ENCODE data around the gene PIGO. TPM values are rescaled to one million over a fixed set of nuclear protein-coding genes. Genes with fewer than 3 reads are reported as not detected.
A peak's percentile ranks its signal among the peaks of the same experiment; 100 is the strongest.

PIGO gene
- total and polyA plus RNA-seq, 5 donors from 2014 or later = 18.3 to 31.5 (median 22.4) TPM

- ATAC-seq (ENCODE audit: low read depth in 2 of 2) = no peak
- Histone ChIP-seq H3K36me3 (ENCODE audit: control insufficient read depth, insufficient read depth, low read length) (no peaks in the 10 kb centered on the region), H3K27me3 (ENCODE audit: control insufficient read depth, insufficient read depth, low read length) (peaks cover 2% of the 10 kb centered on the region), H3K9me3 (ENCODE audit: control insufficient read depth in 2 of 2, low read length in 2 of 2) (no peaks in the 10 kb centered on the region), H3K4me1 (ENCODE audit: control insufficient read depth, insufficient read depth, low read length, poor library complexity, severe bottlenecking) (peaks cover 41% of the 10 kb centered on the region), H3K4me3 (ENCODE audit: low read depth, low read length) (peak overlapping the region; percentile 85), H3K27ac (ENCODE audit: insufficient read depth, low read length, poor library complexity, severe bottlenecking) (peak overlapping the region; percentile 92)
- Mint-ChIP-seq H3K36me3 (no peaks in the 10 kb centered on the region), H3K4me1 (peaks cover 5 to 53% (median 41%) of the 10 kb centered on the region in 4 donors), H3K27ac (peak overlapping the region; percentile 83 to 97 (median 89)), H3K4me3 (peak overlapping the region; percentile 92 to 98 (median 96)), H3K9me3 (no peaks in the 10 kb centered on the region), H3K27me3 (peaks cover 14% of the 10 kb centered on the region)
- DNase-seq = no peak
Observed at GRCh38 chr9:35116539-35116897, 20.1 kb upstream of the PIGO start.

GRCh38 chr9:35115680-35116538 is 19.5 kb upstream of the PIGO start, which contains the start of gene ATOSB:
TSS of gene ATOSB (minus strand) at chr9:35115862. CDS start at chr9:35108274, 7,588 bp downstream.
- peak; percentile 64 to 68 for ATAC-seq (ENCODE audit: low read depth in 2 of 2)
- H3K4me1 Mint-ChIP-seq = peaks cover 5 to 58% (median 45%) of the 10 kb centered on the region in 4 donors
- peak within 1 kb of the TSS; percentile 85 for H3K4me3 ChIP-seq (ENCODE audit: low read depth, low read length)

GRCh38 chr9:35114840-35115628 is 18.6 kb upstream of the PIGO start:
- H3K36me3 Mint-ChIP-seq = no peaks in the 10 kb centered on the region
- H3K27ac Mint-ChIP-seq = peak overlapping the region; percentile 89 to 97 (median 93)
- H3K4me1 ChIP-seq (ENCODE audit: control insufficient read depth, insufficient read depth, low read length, poor library complexity, severe bottlenecking) = peaks cover 51% of the 10 kb centered on the region
- peaks cover 5 to 67% (median 49%) of the 10 kb centered on the region in 4 donors for H3K4me1 Mint-ChIP-seq
- peak overlapping the region; percentile 92 to 98 (median 96) for H3K4me3 Mint-ChIP-seq
- H3K36me3 ChIP-seq (ENCODE audit: control insufficient read depth, insufficient read depth, low read length) = no peaks in the 10 kb centered on the region
- ATAC-seq (ENCODE audit: low read depth in 2 of 2) (no peak), DNase-seq (peak in 2 of 3 donors; percentile 26 to 71)
- H3K4me3 ChIP-seq (ENCODE audit: low read depth, low read length) = peak overlapping the region; percentile 85
- no peaks in the 10 kb centered on the region for H3K9me3 ChIP-seq (ENCODE audit: control insufficient read depth in 2 of 2, low read length in 2 of 2)
- peak overlapping the region; percentile 92 for H3K27ac ChIP-seq (ENCODE audit: insufficient read depth, low read length, poor library complexity, severe bottlenecking)
- H3K9me3 Mint-ChIP-seq = no peaks in the 10 kb centered on the region
- no peaks in the 10 kb centered on the region for H3K27me3 ChIP-seq (ENCODE audit: control insufficient read depth, insufficient read depth, low read length)
- H3K27me3 Mint-ChIP-seq = peaks cover 4% of the 10 kb centered on the region

More at GRCh38 chr9:35115680-35116538, 19.5 kb upstream of the PIGO start, which contains the start of gene ATOSB:
- Histone ChIP-seq H3K36me3 (ENCODE audit: control insufficient read depth, insufficient read depth, low read length) (no peaks in the 10 kb centered on the region), H3K27me3 (ENCODE audit: control insufficient read depth, insufficient read depth, low read length) (no peaks in the 10 kb centered on the region), H3K27ac (ENCODE audit: insufficient read depth, low read length, poor library complexity, severe bottlenecking) (peak within 1 kb of the TSS; percentile 92), H3K4me1 (ENCODE audit: control insufficient read depth, insufficient read depth, low read length, poor library complexity, severe bottlenecking) (peaks cover 45% of the 10 kb centered on the region), H3K9me3 (ENCODE audit: control insufficient read depth in 2 of 2, low read length in 2 of 2) (no peaks in the 10 kb centered on the region)
- Mint-ChIP-seq H3K27ac (peak within 1 kb of the TSS; percentile 89 to 97 (median 93)), H3K27me3 (peaks cover 12% of the 10 kb centered on the region), H3K9me3 (no peaks in the 10 kb centered on the region), H3K36me3 (no peaks in the 10 kb centered on the region), H3K4me3 (peak within 1 kb of the TSS; percentile 92 to 98 (median 96))
- DNase-seq = peak; percentile 89 to 97 (median 94)

GRCh38 chr9:35114113-35114839 is 17.9 kb upstream of the PIGO start:
- Histone ChIP-seq H3K27ac (ENCODE audit: insufficient read depth, low read length, poor library complexity, severe bottlenecking) (peak overlapping the region; percentile 92), H3K4me3 (ENCODE audit: low read depth, low read length) (peak overlapping the region; percentile 85), H3K27me3 (ENCODE audit: control insufficient read depth, insufficient read depth, low read length) (no peaks in the 10 kb centered on the region), H3K36me3 (ENCODE audit: control insufficient read depth, insufficient read depth, low read length) (no peaks in the 10 kb centered on the region), H3K4me1 (ENCODE audit: control insufficient read depth, insufficient read depth, low read length, poor library complexity, severe bottlenecking) (peaks cover 51% of the 10 kb centered on the region), H3K9me3 (ENCODE audit: control insufficient read depth in 2 of 2, low read length in 2 of 2) (no peaks in the 10 kb centered on the region)
- peaks cover 5 to 73% (median 49%) of the 10 kb centered on the region in 4 donors for H3K4me1 Mint-ChIP-seq
- H3K27me3 Mint-ChIP-seq = peaks cover 4% of the 10 kb centered on the region
- peak overlapping the region; percentile 92 to 98 (median 96) for H3K4me3 Mint-ChIP-seq
- peak overlapping the region; percentile 89 to 97 (median 93) for H3K27ac Mint-ChIP-seq
- no peaks in the 10 kb centered on the region for H3K9me3 Mint-ChIP-seq
- ATAC-seq (ENCODE audit: low read depth in 2 of 2) (no peak), DNase-seq (peak; percentile 38 to 92 (median 68))
- no peaks in the 10 kb centered on the region for H3K36me3 Mint-ChIP-seq

GRCh38 chr9:35112257-35113020 is 16.0 kb upstream of the PIGO start:
- Histone ChIP-seq H3K4me3 (ENCODE audit: low read depth, low read length) (peak overlapping the region; percentile 75), H3K36me3 (ENCODE audit: control insufficient read depth, insufficient read depth, low read length) (no peaks in the 10 kb centered on the region), H3K9me3 (ENCODE audit: control insufficient read depth in 2 of 2, low read length in 2 of 2) (no peaks in the 10 kb centered on the region), H3K4me1 (ENCODE audit: control insufficient read depth, insufficient read depth, low read length, poor library complexity, severe bottlenecking) (peaks cover 51% of the 10 kb centered on the region), H3K27ac (ENCODE audit: insufficient read depth, low read length, poor library complexity, severe bottlenecking) (peak overlapping the region; percentile 75), H3K27me3 (ENCODE audit: control insufficient read depth, insufficient read depth, low read length) (no peaks in the 10 kb centered on the region)
- no peak for DNase-seq
- H3K27ac Mint-ChIP-seq = peak overlapping the region; percentile 85 to 95 (median 89)
- H3K27me3 Mint-ChIP-seq = peaks cover 4% of the 10 kb centered on the region
- H3K9me3 Mint-ChIP-seq = no peaks in the 10 kb centered on the region
- ATAC-seq (ENCODE audit: low read depth in 2 of 2) = no peak
- H3K4me3 Mint-ChIP-seq = peak overlapping the region; percentile 66 to 87 (median 84)
- H3K36me3 Mint-ChIP-seq = peaks cover 3% of the 10 kb centered on the region
- H3K4me1 Mint-ChIP-seq = peaks cover 5 to 77% (median 49%) of the 10 kb centered on the region in 4 donors

GRCh38 chr9:35111001-35111933 is 14.9 kb upstream of the PIGO start:
- Histone ChIP-seq H3K27me3 (ENCODE audit: control insufficient read depth, insufficient read depth, low read length) (no peaks in the 10 kb centered on the region), H3K36me3 (ENCODE audit: control insufficient read depth, insufficient read depth, low read length) (peaks cover 4% of the 10 kb centered on the region), H3K9me3 (ENCODE audit: control insufficient read depth in 2 of 2, low read length in 2 of 2) (no peaks in the 10 kb centered on the region), H3K27ac (ENCODE audit: insufficient read depth, low read length, poor library complexity, severe bottlenecking) (peak overlapping the region; percentile 75), H3K4me1 (ENCODE audit: control insufficient read depth, insufficient read depth, low read length, poor library complexity, severe bottlenecking) (peaks cover 46% of the 10 kb centered on the region), H3K4me3 (ENCODE audit: low read depth, low read length) (peak overlapping the region; percentile 75)
- ATAC-seq (ENCODE audit: low read depth in 2 of 2) = peak; percentile 83
- Mint-ChIP-seq H3K27me3 (no peaks in the 10 kb centered on the region), H3K9me3 (no peaks in the 10 kb centered on the region), H3K27ac (peak overlapping the region; percentile 85 to 95 (median 89)), H3K36me3 (peaks cover 3% of the 10 kb centered on the region), H3K4me1 (peaks cover 5 to 70% (median 42%) of the 10 kb centered on the region in 4 donors), H3K4me3 (peak overlapping the region; percentile 66 to 87 (median 84))
- DNase-seq = peak; percentile 94 to 99 (median 95)

All from CD4-positive, CD25-positive, alpha-beta regulatory T cell (primary cell).